Upper lobe of right lung (tissue), 1 donor: Measurements from ENCODE around the gene DMBX1. TPM values are rescaled to one million over a fixed set of nuclear protein-coding genes. Genes with fewer than 3 reads are reported as not detected.

Experiments
- ATAC-seq: fragments of 200-7000 bp; cut with Tn5 transposase; one replicate; pipeline ENCODE4 v1.9.1; 2020; ENCODE audit warnings: mild to moderate bottlenecking, moderate library complexity
- DNase-seq: peaks from one replicate; pipeline ENCODE4 v3.0.0-alpha.2; 2020
- H3K27ac ChIP-seq: fragments of 200-600 bp; one replicate; pipeline ENCODE4 v1.8.0; 2022
- H3K27me3 ChIP-seq: fragments of 200-600 bp; one replicate; pipeline ENCODE4 v1.8.0; 2022; ENCODE audit warnings: mild to moderate bottlenecking
- H3K36me3 ChIP-seq: fragments of 200-600 bp; one replicate; pipeline ENCODE4 v1.8.0; 2022
- H3K4me1 ChIP-seq: fragments of 200-600 bp; one replicate; pipeline ENCODE4 v1.8.0; 2022
- H3K4me3 ChIP-seq: fragments of 200-600 bp; one replicate; pipeline ENCODE4 v1.8.0; 2022; ENCODE audit warnings: mild to moderate bottlenecking
- H3K9me3 ChIP-seq: fragments of 200-600 bp; one replicate; pipeline ENCODE4 v1.8.0; 2022
- intact Hi-C: fragments of 100-400 bp; cut with DNase I; formaldehyde crosslinking; loops from one replicate; pipeline ENCODE4 v1.11.0; 2022
- total RNA-seq: library from RNA; stranded (reverse); fragmentation: NEBNext Ultra II Directional; extraction: Animal tissue kit (Norgen Biotek cat#: 25700); gene quantifications from one replicate; pipeline ENCODE4 v1.2.1, GENCODE V29; 2021
- TF ChIP-seq, protein P1 (sequence below): fragments of 200-600 bp; IDR thresholded peaks from one replicate; pipeline ENCODE4 v1.8.0; 2022; ENCODE audit warnings: antibody characterized with exemption
- donor health status: DM: no; HTN: yes; CAD: no; lungs with severe emphysema.

Gene DMBX1
- total RNA-seq, 1 donor from 2014 or later, result not detected

DNA sequence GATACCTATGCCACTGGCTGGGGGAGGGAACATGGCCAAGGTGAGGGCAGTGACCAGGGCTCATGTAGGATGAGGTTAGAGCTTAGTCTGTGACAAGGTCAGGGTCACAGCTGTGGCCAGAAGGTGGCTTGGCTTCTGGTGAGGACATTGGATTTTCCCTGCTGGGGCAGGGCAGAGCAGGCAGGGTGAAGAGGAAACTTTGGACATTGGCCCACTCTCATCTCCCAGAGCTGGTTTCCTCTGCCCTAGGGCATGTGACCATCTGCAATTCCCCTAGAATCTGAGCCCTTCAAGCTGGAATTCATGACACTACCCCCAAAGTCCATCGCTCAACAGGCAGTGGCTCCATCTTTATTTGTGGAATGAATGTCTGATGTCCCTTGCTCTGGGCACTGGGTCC is 5.3 kb downstream of the DMBX1 start:
- Histone ChIP-seq H3K4me3 (no peak overlapping the region), H3K4me1 (peaks cover 10% of the 10 kb centered on the region), H3K27me3 (peaks cover 66% of the 10 kb centered on the region), H3K27ac (no peak overlapping the region), H3K36me3 (no peaks in the 10 kb centered on the region), H3K9me3 (no peaks in the 10 kb centered on the region)
- ATAC-seq, result no peak
- DNase-seq, result no peak
- TF ChIP-seq, protein P1, sequence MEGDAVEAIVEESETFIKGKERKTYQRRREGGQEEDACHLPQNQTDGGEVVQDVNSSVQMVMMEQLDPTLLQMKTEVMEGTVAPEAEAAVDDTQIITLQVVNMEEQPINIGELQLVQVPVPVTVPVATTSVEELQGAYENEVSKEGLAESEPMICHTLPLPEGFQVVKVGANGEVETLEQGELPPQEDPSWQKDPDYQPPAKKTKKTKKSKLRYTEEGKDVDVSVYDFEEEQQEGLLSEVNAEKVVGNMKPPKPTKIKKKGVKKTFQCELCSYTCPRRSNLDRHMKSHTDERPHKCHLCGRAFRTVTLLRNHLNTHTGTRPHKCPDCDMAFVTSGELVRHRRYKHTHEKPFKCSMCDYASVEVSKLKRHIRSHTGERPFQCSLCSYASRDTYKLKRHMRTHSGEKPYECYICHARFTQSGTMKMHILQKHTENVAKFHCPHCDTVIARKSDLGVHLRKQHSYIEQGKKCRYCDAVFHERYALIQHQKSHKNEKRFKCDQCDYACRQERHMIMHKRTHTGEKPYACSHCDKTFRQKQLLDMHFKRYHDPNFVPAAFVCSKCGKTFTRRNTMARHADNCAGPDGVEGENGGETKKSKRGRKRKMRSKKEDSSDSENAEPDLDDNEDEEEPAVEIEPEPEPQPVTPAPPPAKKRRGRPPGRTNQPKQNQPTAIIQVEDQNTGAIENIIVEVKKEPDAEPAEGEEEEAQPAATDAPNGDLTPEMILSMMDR, result no peak
- intact Hi-C loops, result no loop called here

DNA sequence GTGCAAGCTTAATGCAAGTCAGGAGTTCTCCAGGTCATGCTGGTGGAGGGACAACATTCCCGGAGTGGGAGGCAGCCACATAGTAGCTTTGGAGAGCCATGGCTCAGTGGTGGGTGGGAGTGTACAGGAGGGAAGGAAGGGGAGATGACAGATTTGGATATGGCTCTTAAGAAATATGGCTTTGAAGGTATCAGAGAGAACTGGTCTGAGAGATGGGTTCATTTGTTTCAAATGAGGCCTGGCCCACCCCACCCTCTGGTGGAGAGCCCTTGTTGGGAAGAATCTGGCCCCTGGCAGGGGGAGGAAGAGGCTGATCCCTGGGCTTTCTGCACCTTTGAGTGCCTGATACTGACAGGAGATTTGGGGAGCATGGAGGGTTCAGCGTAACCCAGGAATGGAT is 6.1 kb downstream of the DMBX1 start:
- H3K4me1 ChIP-seq, result peaks cover 1% of the 10 kb centered on the region
- H3K9me3 ChIP-seq, result no peaks in the 10 kb centered on the region
- peaks cover 57% of the 10 kb centered on the region for H3K27me3 ChIP-seq
- intact Hi-C loops, result no loop called here
- no peak for ATAC-seq
- no peaks in the 10 kb centered on the region for H3K36me3 ChIP-seq
- TF ChIP-seq, protein P1, result no peak
- DNase-seq, result no peak
- no peak overlapping the region for H3K27ac ChIP-seq
- H3K4me3 ChIP-seq, result no peak overlapping the region

DNA sequence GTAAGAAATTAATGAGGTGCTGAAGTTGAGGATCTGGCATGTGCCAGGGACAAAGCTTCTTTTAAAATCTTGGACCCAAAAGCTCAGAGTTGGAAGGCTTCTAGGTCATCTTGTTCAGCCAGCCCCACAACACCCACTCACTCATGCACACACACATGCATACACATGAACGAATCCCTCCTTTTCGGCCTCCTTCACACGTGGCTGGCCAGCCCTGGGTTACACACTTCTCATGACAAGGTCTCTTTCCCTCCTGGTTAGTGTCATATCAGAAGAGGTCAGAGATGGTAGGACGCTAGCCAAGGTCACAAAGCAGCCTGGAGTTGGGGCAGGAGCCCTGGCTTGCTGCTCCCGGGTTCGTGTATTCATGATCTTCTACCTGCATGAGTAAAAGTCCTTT is 6.9 kb downstream of the DMBX1 start:
- Histone ChIP-seq H3K4me3 (no peak overlapping the region), H3K27me3 (peaks cover 50% of the 10 kb centered on the region), H3K27ac (no peak overlapping the region), H3K9me3 (no peaks in the 10 kb centered on the region), H3K4me1 (no peaks in the 10 kb centered on the region), H3K36me3 (no peaks in the 10 kb centered on the region)
- intact Hi-C loops, result no loop called here
- DNase-seq, result no peak
- ATAC-seq, result no peak
- TF ChIP-seq, protein P1, result no peak

DNA sequence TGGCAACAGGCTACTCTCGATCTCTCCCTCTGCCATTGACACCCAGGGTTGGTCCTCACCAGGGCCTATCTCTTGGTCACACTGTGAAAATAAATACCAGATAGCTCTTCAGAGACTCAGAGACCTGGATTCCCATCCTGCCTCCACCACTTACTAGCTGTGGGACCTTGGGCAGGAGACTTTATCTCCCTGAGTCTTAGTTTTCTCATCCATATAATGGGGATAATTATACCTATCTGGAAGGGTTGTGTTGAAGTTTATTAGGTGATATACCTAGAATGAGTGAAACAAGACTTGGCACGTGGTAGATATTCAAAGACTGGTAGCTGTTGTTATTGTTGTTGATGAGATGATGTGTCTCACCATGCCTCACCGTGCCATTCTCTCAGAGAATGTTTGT is 7.4 kb downstream of the DMBX1 start:
- no peaks in the 10 kb centered on the region for H3K4me1 ChIP-seq
- intact Hi-C loops, result no loop called here
- no peak for DNase-seq

DNA sequence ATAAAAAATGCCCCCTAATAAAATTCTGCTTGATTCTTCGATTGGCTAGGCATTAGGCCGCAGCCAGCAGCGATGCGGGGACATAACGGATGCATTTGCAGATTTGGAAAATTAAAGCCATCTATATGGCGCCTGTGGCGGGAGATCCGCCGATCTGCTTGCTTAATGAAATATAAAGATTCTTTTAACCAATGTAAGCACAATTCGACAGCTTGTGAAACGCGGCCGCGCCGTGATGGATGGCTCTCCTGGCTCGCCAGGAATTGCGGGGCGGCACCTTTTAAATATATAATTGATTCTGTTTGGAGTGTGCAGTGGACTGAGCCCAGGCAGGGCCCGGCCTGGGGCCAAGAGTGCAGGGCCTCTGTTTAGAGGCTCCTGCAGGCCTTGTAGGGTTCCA is 8.0 kb downstream of the DMBX1 start:
- Histone ChIP-seq H3K27me3 (peaks cover 47% of the 10 kb centered on the region), H3K27ac (no peak overlapping the region), H3K36me3 (no peaks in the 10 kb centered on the region), H3K4me1 (no peaks in the 10 kb centered on the region), H3K9me3 (no peaks in the 10 kb centered on the region), H3K4me3 (no peak overlapping the region)
- intact Hi-C loops, result no loop called here
- TF ChIP-seq, protein P1, result no peak
- DNase-seq (no peak), ATAC-seq (no peak)

More for the DNA sequence above, 7.4 kb downstream of the DMBX1 start:
- H3K27me3 ChIP-seq, result peaks cover 48% of the 10 kb centered on the region
- H3K9me3 ChIP-seq, result no peaks in the 10 kb centered on the region
- ATAC-seq, result no peak
- no peak overlapping the region for H3K27ac ChIP-seq
- no peaks in the 10 kb centered on the region for H3K36me3 ChIP-seq
- TF ChIP-seq, protein P1, result no peak
- no peak overlapping the region for H3K4me3 ChIP-seq

DNA sequence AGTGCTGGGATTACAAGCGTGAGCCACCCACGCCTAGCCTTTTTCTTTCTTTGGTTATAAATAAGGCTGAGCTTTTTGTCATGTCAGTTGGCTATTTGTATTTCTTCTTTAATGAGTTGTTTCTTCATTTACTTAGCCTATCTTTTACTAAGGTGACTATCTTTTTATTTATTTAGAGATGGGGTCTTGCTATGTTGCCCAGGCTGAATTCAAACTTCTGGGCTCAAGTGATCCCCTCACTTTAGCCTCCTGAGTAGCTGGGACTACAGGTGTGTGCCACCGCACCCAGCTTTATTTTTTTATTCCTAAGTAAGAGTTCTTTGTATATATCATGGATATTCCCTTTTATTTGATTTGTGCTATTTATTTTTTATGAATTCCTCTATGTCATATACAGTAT is 11.9 kb downstream of the DMBX1 start:
- TF ChIP-seq, protein P1, result no peak
- Histone ChIP-seq H3K4me1 (no peaks in the 10 kb centered on the region), H3K4me3 (no peak overlapping the region), H3K36me3 (no peaks in the 10 kb centered on the region), H3K27me3 (peaks cover 18% of the 10 kb centered on the region), H3K9me3 (no peaks in the 10 kb centered on the region), H3K27ac (no peak overlapping the region)
- intact Hi-C loops, result no loop called here
- DNase-seq (no peak), ATAC-seq (no peak)
